ENCODE results near the gene PTGIR.
A peak's percentile ranks its signal among the peaks of the same experiment; 100 is the strongest.

PTGIR gene

GRCh38 chr19:46601318-46602224, 23.3 kb downstream of the PTGIR start, which contains the start of gene CALM3:
Gene CALM3, plus strand, starts transcription at chr19:46601330. Its CDS starts 105 bp downstream, at chr19:46601435.
- Histone ChIP-seq H3K9ac (ENCODE audit: low read depth in 1 of 2, low read length in 2 of 2) (peak within 1 kb of the TSS; percentile 99), H3K36me3 (ENCODE audit: control insufficient read depth in 2 of 2, insufficient read depth in 2 of 2, low read length in 2 of 2) (peaks cover 11 to 12% of the 10 kb centered on the region in 2 donors), H3K4me1 (ENCODE audit: control insufficient read depth in 2 of 2, insufficient read depth in 2 of 2, low read length in 2 of 2) (peaks cover 20 to 23% of the 10 kb centered on the region in 2 donors), H3K9me3 (ENCODE audit: control insufficient read depth in 2 of 2, low read length in 2 of 2) (no peaks in the 10 kb centered on the region), H3K27ac (ENCODE audit: low read depth in 2 of 2, low read length in 2 of 2) (peak within 1 kb of the TSS; percentile 98), H3K27me3 (ENCODE audit: control insufficient read depth in 2 of 2, insufficient read depth in 2 of 2, low read length in 2 of 2) (no peaks in the 10 kb centered on the region), H3K4me3 (ENCODE audit: low read length in 2 of 2) (peak within 1 kb of the TSS; percentile 87 to 92)

DNA sequence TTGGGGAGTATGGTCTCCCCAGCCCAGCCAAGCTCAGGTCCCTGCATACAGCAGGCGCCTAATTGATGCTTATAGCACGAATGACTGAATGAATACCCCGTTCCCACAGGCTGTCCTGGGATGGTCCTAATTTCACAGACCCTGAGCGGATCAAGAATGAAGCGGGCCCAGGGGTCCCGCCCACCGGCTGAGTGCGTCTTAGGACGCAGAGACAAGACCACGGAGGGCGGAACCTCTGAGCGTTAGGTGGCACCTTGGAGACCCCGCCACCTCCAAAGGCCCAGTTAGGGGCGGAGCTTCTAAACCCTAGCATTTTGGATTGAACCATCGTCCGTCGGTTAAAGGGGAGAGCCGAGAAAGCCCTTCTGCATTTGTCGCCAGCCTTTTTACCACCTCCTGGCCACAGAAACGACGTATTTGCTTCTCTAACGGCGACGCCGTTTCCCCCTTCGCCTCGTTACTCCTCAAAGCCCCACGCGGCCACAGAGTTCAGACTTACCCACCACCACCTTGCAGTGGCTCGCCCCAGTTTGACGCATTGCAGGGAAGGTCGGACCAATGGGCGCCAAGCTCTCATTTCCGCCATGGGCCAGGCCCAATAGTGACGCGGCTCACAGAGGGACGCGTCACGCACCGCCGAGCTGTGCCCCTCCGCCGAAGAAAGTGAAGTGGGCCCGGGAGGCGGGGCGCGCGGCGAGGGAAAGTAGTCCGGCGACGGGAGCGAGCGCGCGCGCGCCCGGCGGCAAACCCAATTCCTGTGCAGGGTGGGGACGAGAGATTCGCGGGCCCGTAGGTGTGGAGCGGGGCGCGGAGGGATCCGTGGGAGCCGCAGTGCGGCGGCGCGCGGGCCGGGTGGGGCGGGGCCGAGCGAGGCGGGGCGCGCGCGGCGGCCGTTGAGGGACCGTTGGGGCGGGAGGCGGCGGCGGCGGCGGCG, 24.2 kb downstream of the PTGIR start:
- peaks cover 2 to 3% of the 10 kb centered on the region in 2 donors for H3K36me3 ChIP-seq (ENCODE audit: control insufficient read depth in 2 of 2, insufficient read depth in 2 of 2, low read length in 2 of 2)
- H3K27ac ChIP-seq (ENCODE audit: low read depth in 2 of 2, low read length in 2 of 2), result peak overlapping the region; percentile 98
- H3K4me1 ChIP-seq (ENCODE audit: control insufficient read depth in 2 of 2, insufficient read depth in 2 of 2, low read length in 2 of 2), result peaks cover 20 to 23% of the 10 kb centered on the region in 2 donors
- no peaks in the 10 kb centered on the region for H3K9me3 ChIP-seq (ENCODE audit: control insufficient read depth in 2 of 2, low read length in 2 of 2)
- no peaks in the 10 kb centered on the region for H3K27me3 ChIP-seq (ENCODE audit: control insufficient read depth in 2 of 2, insufficient read depth in 2 of 2, low read length in 2 of 2)
- H3K4me3 ChIP-seq (ENCODE audit: low read length in 2 of 2), result peak overlapping the region; percentile 87 to 92
- peak overlapping the region; percentile 99 for H3K9ac ChIP-seq (ENCODE audit: low read depth in 1 of 2, low read length in 2 of 2)

GRCh38 chr19:46599716-46600373, 25.0 kb downstream of the PTGIR start:
- peak overlapping the region; percentile 87 to 92 for H3K4me3 ChIP-seq (ENCODE audit: low read length in 2 of 2)
- H3K27ac ChIP-seq (ENCODE audit: low read depth in 2 of 2, low read length in 2 of 2), result peak overlapping the region; percentile 98
- H3K9ac ChIP-seq (ENCODE audit: low read depth in 1 of 2, low read length in 2 of 2), result peak overlapping the region; percentile 96 to 99
- H3K27me3 ChIP-seq (ENCODE audit: control insufficient read depth in 2 of 2, insufficient read depth in 2 of 2, low read length in 2 of 2), result no peaks in the 10 kb centered on the region
- H3K36me3 ChIP-seq (ENCODE audit: control insufficient read depth in 2 of 2, insufficient read depth in 2 of 2, low read length in 2 of 2), result no peaks in the 10 kb centered on the region
- peaks cover 20 to 23% of the 10 kb centered on the region in 2 donors for H3K4me1 ChIP-seq (ENCODE audit: control insufficient read depth in 2 of 2, insufficient read depth in 2 of 2, low read length in 2 of 2)
- no peaks in the 10 kb centered on the region for H3K9me3 ChIP-seq (ENCODE audit: control insufficient read depth in 2 of 2, low read length in 2 of 2)

GRCh38 chr19:46598372-46598917, 26.4 kb downstream of the PTGIR start:
- Histone ChIP-seq H3K36me3 (ENCODE audit: control insufficient read depth in 2 of 2, insufficient read depth in 2 of 2, low read length in 2 of 2) (no peaks in the 10 kb centered on the region), H3K4me3 (ENCODE audit: low read length in 2 of 2) (no peak overlapping the region), H3K27ac (ENCODE audit: low read depth in 2 of 2, low read length in 2 of 2) (no peak overlapping the region), H3K9me3 (ENCODE audit: control insufficient read depth in 2 of 2, low read length in 2 of 2) (no peaks in the 10 kb centered on the region), H3K27me3 (ENCODE audit: control insufficient read depth in 2 of 2, insufficient read depth in 2 of 2, low read length in 2 of 2) (no peaks in the 10 kb centered on the region), H3K9ac (ENCODE audit: low read depth in 1 of 2, low read length in 2 of 2) (no peak overlapping the region), H3K4me1 (ENCODE audit: control insufficient read depth in 2 of 2, insufficient read depth in 2 of 2, low read length in 2 of 2) (peaks cover 12 to 14% of the 10 kb centered on the region in 2 donors)

- Histone ChIP-seq H3K36me3 (ENCODE audit: control insufficient read depth in 2 of 2, insufficient read depth in 2 of 2, low read length in 2 of 2) (no peaks in the 10 kb centered on the region), H3K4me1 (ENCODE audit: control insufficient read depth in 2 of 2, insufficient read depth in 2 of 2, low read length in 2 of 2) (peaks cover 0 to 4% of the 10 kb centered on the region in 2 donors), H3K4me3 (ENCODE audit: low read length in 2 of 2) (no peak overlapping the region), H3K27me3 (ENCODE audit: control insufficient read depth in 2 of 2, insufficient read depth in 2 of 2, low read length in 2 of 2) (no peaks in the 10 kb centered on the region), H3K9me3 (ENCODE audit: control insufficient read depth in 2 of 2, low read length in 2 of 2) (no peaks in the 10 kb centered on the region), H3K27ac (ENCODE audit: low read depth in 2 of 2, low read length in 2 of 2) (no peak overlapping the region), H3K9ac (ENCODE audit: low read depth in 1 of 2, low read length in 2 of 2) (no peak overlapping the region)
These were observed 28.9 kb downstream of the PTGIR start for GRCh38 chr19:46596008-46596407.

DNA sequence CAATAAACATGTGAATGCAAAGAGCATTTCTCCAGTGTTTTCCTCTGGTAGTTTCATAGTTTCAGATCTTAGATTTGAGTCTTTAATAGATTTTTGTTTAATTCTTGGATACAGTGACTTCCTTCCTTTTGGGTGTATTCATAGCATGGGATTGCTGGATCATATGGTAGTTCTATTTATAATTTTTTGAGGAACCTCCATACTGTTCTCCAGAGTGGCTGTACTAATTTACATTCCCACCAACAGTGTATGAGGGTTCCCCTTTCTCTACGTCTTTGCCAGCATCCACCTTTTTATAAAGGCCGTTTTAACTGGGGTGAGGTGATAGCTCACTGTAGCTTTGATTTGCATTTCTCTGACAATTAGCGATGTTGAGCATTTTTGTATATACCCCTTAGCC, 33.0 kb downstream of the PTGIR start:
- H3K4me3 ChIP-seq (ENCODE audit: low read length in 2 of 2), result no peak overlapping the region
- no peaks in the 10 kb centered on the region for H3K9me3 ChIP-seq (ENCODE audit: control insufficient read depth in 2 of 2, low read length in 2 of 2)
- H3K27ac ChIP-seq (ENCODE audit: low read depth in 2 of 2, low read length in 2 of 2), result no peak overlapping the region
- H3K36me3 ChIP-seq (ENCODE audit: control insufficient read depth in 2 of 2, insufficient read depth in 2 of 2, low read length in 2 of 2), result no peaks in the 10 kb centered on the region
- H3K27me3 ChIP-seq (ENCODE audit: control insufficient read depth in 2 of 2, insufficient read depth in 2 of 2, low read length in 2 of 2), result no peaks in the 10 kb centered on the region
- no peaks in the 10 kb centered on the region for H3K4me1 ChIP-seq (ENCODE audit: control insufficient read depth in 2 of 2, insufficient read depth in 2 of 2, low read length in 2 of 2)
- H3K9ac ChIP-seq (ENCODE audit: low read depth in 1 of 2, low read length in 2 of 2), result no peak overlapping the region

GRCh38 chr19:46591254-46591653, 33.6 kb downstream of the PTGIR start:
- H3K4me1 ChIP-seq (ENCODE audit: control insufficient read depth in 2 of 2, insufficient read depth in 2 of 2, low read length in 2 of 2), result no peaks in the 10 kb centered on the region
- H3K27ac ChIP-seq (ENCODE audit: low read depth in 2 of 2, low read length in 2 of 2), result no peak overlapping the region
- H3K9ac ChIP-seq (ENCODE audit: low read depth in 1 of 2, low read length in 2 of 2), result no peak overlapping the region
- no peaks in the 10 kb centered on the region for H3K27me3 ChIP-seq (ENCODE audit: control insufficient read depth in 2 of 2, insufficient read depth in 2 of 2, low read length in 2 of 2)
- H3K4me3 ChIP-seq (ENCODE audit: low read length in 2 of 2), result no peak overlapping the region
- H3K9me3 ChIP-seq (ENCODE audit: control insufficient read depth in 2 of 2, low read length in 2 of 2), result no peaks in the 10 kb centered on the region
- H3K36me3 ChIP-seq (ENCODE audit: control insufficient read depth in 2 of 2, insufficient read depth in 2 of 2, low read length in 2 of 2), result no peaks in the 10 kb centered on the region

DNA sequence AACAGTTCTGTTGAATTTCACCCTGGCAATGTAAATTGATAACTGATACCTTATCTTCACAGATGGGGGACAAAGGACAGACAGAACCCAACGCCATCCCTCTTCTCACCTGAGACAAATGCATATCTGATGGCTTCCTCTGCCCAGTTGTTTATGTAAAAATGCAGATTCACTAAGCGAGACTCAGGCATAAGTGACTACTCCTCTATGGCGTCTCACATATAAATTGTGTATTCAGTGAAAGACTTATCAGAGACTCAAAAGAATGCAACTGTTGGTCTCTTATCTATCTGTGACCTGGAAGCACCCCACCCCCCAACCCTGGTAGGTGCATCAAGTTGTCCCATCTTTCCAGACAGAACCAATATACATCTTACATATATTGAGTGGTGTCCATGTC, 37.0 kb downstream of the PTGIR start:
- H3K36me3 ChIP-seq (ENCODE audit: control insufficient read depth in 2 of 2, insufficient read depth in 2 of 2, low read length in 2 of 2), result no peaks in the 10 kb centered on the region
- H3K9me3 ChIP-seq (ENCODE audit: control insufficient read depth in 2 of 2, low read length in 2 of 2), result no peaks in the 10 kb centered on the region
- no peaks in the 10 kb centered on the region for H3K27me3 ChIP-seq (ENCODE audit: control insufficient read depth in 2 of 2, insufficient read depth in 2 of 2, low read length in 2 of 2)
- no peaks in the 10 kb centered on the region for H3K4me1 ChIP-seq (ENCODE audit: control insufficient read depth in 2 of 2, insufficient read depth in 2 of 2, low read length in 2 of 2)
- H3K9ac ChIP-seq (ENCODE audit: low read depth in 1 of 2, low read length in 2 of 2), result no peak overlapping the region
- H3K4me3 ChIP-seq (ENCODE audit: low read length in 2 of 2), result no peak overlapping the region
- no peak overlapping the region for H3K27ac ChIP-seq (ENCODE audit: low read depth in 2 of 2, low read length in 2 of 2)

DNA sequence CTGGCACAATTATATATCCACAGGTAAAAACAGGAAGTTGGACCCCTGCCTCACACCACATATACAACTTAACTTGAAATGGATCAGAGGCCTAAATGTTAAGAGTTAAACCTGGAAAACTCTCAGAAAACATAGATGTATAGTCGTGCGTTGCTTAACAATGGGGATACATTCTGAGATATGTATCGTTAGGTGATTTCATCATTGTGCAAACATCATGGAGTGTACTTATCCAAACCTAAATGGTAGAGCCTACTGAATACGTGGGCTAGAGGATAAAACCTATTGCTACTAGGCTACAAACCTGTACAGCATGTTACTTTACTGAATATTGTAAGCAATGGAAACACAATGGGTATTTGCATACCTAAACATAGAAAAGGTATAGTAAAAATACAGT, 38.6 kb downstream of the PTGIR start:
- no peaks in the 10 kb centered on the region for H3K4me1 ChIP-seq (ENCODE audit: control insufficient read depth in 2 of 2, insufficient read depth in 2 of 2, low read length in 2 of 2)
- H3K9ac ChIP-seq (ENCODE audit: low read depth in 1 of 2, low read length in 2 of 2), result no peak overlapping the region
- H3K4me3 ChIP-seq (ENCODE audit: low read length in 2 of 2), result no peak overlapping the region
- H3K27ac ChIP-seq (ENCODE audit: low read depth in 2 of 2, low read length in 2 of 2), result no peak overlapping the region
- no peaks in the 10 kb centered on the region for H3K27me3 ChIP-seq (ENCODE audit: control insufficient read depth in 2 of 2, insufficient read depth in 2 of 2, low read length in 2 of 2)
- no peaks in the 10 kb centered on the region for H3K9me3 ChIP-seq (ENCODE audit: control insufficient read depth in 2 of 2, low read length in 2 of 2)
- no peaks in the 10 kb centered on the region for H3K36me3 ChIP-seq (ENCODE audit: control insufficient read depth in 2 of 2, insufficient read depth in 2 of 2, low read length in 2 of 2)
